Peyer's patch (tissue), 4 donors: ENCODE measurements around the gene ADGRD1. TPM values are rescaled to one million over a fixed set of nuclear protein-coding genes. Genes with fewer than 3 reads are reported as not detected.

Source experiments
- DNase-seq, 3 donors: peaks; one replicate each; pipeline ENCODE4 v3.0.0-alpha.2; 2017 to 2019
- H3K27ac ChIP-seq, 4 donors: fragments of 200-600 bp; sonication (generic); one replicate each; pipeline ENCODE4 v1.5.1; 2016 to 2019
- H3K27me3 ChIP-seq, 2 donors: fragments of 200-600 bp; sonication (generic); one replicate each; pipeline ENCODE4 v1.5.1; 2019
- H3K36me3 ChIP-seq, 3 donors: fragments of 200-600 bp; sonication (generic); one replicate each; pipeline ENCODE4 v1.5.1; 2016 to 2019
- H3K4me1 ChIP-seq, 4 donors: fragments of 200-600 bp; sonication (generic); one replicate each; pipeline ENCODE4 v1.5.1; 2016 to 2019
- H3K4me3 ChIP-seq, 4 donors: fragments of 200-600 bp; sonication (generic); 1 replicate in 3 of 4; 2 replicates in 1 of 4; pipeline ENCODE4 v1.5.1; 2016 to 2019; ENCODE audit warnings: mild to moderate bottlenecking in 1 of 4
- H3K9me3 ChIP-seq, 4 donors: fragments of 200-600 bp; sonication (generic); one replicate each; pipeline ENCODE4 v1.5.1; 2016 to 2019; ENCODE audit warnings: mild to moderate bottlenecking in 1 of 4
- POLR2A ChIP-seq, 2 donors: fragments of 450-650 bp; IDR thresholded peaks; one replicate each; pipeline ENCODE4 v1.5.1; 2017; ENCODE audit warnings: antibody characterized with exemption in 2 of 2, mild to moderate bottlenecking in 2 of 2, moderate library complexity in 2 of 2
- total RNA-seq, 4 donors: library from RNA; depleted of rRNA; stranded (reverse); fragments of >200 nt; gene quantifications; one replicate each; pipeline ENCODE4 v1.1.0, GENCODE V29; 2016
- TF ChIP-seq, protein P1 (sequence below), 6 experiments: fragments of 450-650 bp in 4 of 6; fragments of 200-600 bp in 2 of 6; sonication (generic) in 1 of 6; IDR thresholded peaks; one replicate each; pipeline ENCODE4 v1.5.1; 2017 to 2019; ENCODE audit warnings: antibody characterized with exemption in 6 of 6, mild to moderate bottlenecking in 3 of 6, moderate library complexity in 1 of 6

Gene ADGRD1
- total RNA-seq, 4 donors from 2014 or later = 7.0 to 42.9 (median 27.9) TPM

DNA sequence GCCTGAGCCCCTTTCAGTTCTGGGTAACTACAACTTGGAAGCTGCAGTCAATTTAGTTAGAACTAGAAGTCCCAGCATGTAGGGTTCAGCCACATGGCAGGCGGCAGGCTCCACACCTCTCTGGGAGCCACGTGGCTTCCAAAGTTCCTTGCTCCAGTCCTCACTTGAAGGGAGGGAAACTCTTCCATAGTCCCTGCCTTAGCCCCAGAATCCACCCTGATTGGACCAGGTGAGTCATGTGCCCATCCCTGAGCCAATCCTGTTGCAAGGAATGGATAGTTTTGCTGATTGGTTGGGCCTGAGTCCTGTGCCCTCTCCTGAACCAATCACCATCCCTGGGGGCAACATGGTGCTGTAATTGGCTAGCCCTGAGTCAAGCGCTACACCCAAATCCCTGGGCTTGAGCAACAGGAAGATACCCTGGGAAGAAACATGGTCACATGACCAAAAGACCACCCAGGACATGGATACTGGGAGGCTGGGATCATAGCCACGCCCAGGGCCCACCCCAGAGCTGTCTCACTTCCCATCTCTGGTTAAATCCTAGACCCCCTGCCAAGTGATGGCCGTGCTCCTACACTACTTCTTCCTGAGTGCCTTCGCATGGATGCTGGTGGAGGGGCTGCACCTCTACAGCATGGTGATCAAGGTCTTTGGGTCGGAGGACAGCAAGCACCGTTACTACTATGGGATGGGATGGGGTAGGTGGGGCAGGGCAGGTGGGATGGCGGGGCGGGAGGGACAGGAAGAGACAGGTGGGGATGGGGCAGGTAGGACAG, 154.7 kb downstream of the ADGRD1 start:
- H3K36me3 ChIP-seq = no peaks in the 10 kb centered on the region
- no peak overlapping the region for H3K4me3 ChIP-seq
- no peaks in the 10 kb centered on the region for H3K27me3 ChIP-seq
- TF ChIP-seq, protein P1, sequence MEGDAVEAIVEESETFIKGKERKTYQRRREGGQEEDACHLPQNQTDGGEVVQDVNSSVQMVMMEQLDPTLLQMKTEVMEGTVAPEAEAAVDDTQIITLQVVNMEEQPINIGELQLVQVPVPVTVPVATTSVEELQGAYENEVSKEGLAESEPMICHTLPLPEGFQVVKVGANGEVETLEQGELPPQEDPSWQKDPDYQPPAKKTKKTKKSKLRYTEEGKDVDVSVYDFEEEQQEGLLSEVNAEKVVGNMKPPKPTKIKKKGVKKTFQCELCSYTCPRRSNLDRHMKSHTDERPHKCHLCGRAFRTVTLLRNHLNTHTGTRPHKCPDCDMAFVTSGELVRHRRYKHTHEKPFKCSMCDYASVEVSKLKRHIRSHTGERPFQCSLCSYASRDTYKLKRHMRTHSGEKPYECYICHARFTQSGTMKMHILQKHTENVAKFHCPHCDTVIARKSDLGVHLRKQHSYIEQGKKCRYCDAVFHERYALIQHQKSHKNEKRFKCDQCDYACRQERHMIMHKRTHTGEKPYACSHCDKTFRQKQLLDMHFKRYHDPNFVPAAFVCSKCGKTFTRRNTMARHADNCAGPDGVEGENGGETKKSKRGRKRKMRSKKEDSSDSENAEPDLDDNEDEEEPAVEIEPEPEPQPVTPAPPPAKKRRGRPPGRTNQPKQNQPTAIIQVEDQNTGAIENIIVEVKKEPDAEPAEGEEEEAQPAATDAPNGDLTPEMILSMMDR (IDR thresholded peaks at IDR 0.05) = no peak
- TF ChIP-seq POLR2A (IDR thresholded peaks at IDR 0.05) = no peak
- H3K27ac ChIP-seq = no peak overlapping the region
- peak in 1 of 3 donors; percentile 15 for DNase-seq
- H3K9me3 ChIP-seq = no peaks in the 10 kb centered on the region
- H3K4me1 ChIP-seq = peaks cover 0 to 9% (median 0%) of the 10 kb centered on the region in 4 donors

DNA sequence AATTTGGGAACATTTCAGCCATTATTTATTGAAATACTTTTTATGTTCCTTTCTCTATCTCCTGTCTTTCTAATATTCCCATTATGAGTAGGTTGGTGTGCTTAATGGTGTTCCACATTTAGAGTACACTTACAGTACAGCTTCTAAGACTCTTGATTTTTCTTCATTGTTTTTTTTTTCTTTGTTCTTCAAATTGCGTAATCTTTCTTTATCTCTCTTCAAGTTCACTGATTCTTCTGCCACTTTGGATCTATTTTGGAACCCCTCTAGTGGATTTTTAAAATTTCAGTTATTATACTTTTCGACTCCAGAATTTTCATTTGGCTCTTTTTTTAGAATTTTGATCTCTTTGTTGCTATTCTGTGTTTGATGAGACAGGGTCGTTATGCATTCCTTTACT, 157.7 kb downstream of the ADGRD1 start:
- DNase-seq = no peak
- H3K27ac ChIP-seq = no peak overlapping the region
- no peak for TF ChIP-seq POLR2A (IDR thresholded peaks at IDR 0.05)
- TF ChIP-seq, protein P1 (IDR thresholded peaks at IDR 0.05) = no peak
- no peak overlapping the region for H3K4me3 ChIP-seq
- H3K9me3 ChIP-seq = no peaks in the 10 kb centered on the region
- no peaks in the 10 kb centered on the region for H3K36me3 ChIP-seq
- H3K27me3 ChIP-seq = no peaks in the 10 kb centered on the region
- no peaks in the 10 kb centered on the region for H3K4me1 ChIP-seq

DNA sequence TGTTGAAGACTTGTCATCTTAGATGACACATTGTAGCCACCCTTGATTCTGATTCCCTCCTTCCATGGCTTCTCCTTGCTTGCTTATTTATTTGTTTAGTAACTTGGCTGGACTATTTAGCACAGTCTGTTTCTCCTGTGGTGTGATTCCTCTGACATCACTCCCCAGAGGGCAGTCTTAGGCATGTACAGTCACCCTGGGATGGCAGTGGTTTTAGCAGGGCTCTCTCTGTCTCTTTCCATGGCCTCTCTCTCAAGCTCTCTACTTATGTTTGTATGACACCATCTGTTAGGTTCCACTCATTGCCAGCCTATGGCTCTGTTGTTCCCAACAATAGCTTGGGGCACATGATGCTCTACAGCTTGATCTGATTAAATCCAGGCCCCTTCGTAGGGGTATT, 158.3 kb downstream of the ADGRD1 start:
- DNase-seq = no peak
- H3K36me3 ChIP-seq = no peaks in the 10 kb centered on the region
- TF ChIP-seq, protein P1 (IDR thresholded peaks at IDR 0.05) = no peak
- no peak for TF ChIP-seq POLR2A (IDR thresholded peaks at IDR 0.05)
- no peaks in the 10 kb centered on the region for H3K27me3 ChIP-seq
- no peak overlapping the region for H3K4me3 ChIP-seq
- H3K4me1 ChIP-seq = no peaks in the 10 kb centered on the region
- no peaks in the 10 kb centered on the region for H3K9me3 ChIP-seq
- no peak overlapping the region for H3K27ac ChIP-seq

DNA sequence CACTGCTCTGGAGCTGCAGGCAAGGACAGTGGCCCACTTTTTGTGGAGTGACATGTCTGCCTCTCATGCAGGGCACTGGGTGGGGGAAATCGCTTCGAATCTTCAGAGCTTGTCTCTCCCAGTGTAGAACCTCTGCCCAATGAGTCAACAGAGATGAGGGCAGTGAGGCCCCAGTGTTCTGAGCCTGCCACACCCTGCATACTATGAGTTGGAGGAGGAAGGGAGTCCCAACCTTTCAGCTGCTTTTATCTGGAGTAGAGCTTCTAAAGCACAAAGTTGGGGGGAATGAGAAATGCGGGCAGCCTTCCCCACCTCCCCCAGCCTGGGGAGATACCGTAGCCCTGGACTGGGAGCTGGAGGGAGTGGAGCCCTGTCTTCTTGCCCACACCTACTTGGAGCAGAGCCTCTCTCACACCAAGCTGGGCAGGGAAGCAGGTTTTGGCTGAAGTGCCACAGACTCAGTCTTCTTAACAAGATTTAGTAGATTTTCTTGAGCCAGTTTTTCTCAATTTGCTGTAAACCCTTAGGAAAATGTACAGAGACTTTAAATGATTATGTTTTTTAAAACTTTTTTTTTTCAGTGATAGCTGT, 159.1 kb downstream of the ADGRD1 start:
- Histone ChIP-seq H3K27me3 (no peaks in the 10 kb centered on the region), H3K36me3 (no peaks in the 10 kb centered on the region), H3K4me3 (no peak overlapping the region), H3K4me1 (no peaks in the 10 kb centered on the region), H3K27ac (no peak overlapping the region), H3K9me3 (no peaks in the 10 kb centered on the region)
- no peak for DNase-seq
- TF ChIP-seq, protein P1 (IDR thresholded peaks at IDR 0.05) = no peak
- TF ChIP-seq POLR2A (IDR thresholded peaks at IDR 0.05) = no peak

DNA sequence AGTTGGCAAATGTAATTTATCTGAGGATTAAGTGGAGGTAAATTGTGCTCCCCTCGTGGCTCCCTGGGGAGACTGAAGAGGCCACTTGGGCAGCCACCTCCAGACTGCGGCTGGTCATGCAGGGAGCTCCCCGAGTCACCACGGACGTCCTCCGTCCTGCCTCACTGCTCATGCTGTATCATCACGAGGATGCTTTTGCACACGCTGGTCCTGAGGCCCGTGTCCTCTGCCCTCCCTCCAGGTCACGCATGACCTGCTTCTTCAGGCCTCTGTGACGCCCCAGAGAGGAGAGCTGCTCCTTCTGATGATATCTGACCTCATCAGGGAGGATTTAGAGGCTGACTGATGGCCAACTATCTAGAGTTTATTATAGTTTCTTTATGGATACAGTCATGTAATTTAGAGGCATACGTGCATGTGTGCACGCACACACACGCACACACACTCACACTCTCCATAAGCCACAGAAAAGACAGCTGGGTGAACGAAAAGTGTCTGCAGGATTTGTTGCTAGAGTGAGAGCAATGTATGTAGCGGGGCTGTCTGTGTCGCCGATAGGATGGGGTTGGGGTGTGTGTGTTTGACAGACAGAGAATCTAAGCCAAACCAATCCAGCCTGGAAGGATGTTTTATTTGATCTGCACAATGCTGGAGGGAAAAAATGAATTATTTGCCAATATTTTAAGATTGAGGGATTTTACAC, 160.0 kb downstream of the ADGRD1 start:
- no peaks in the 10 kb centered on the region for H3K36me3 ChIP-seq
- DNase-seq = no peak
- no peak overlapping the region for H3K4me3 ChIP-seq
- H3K27me3 ChIP-seq = no peaks in the 10 kb centered on the region
- H3K4me1 ChIP-seq = no peaks in the 10 kb centered on the region
- no peaks in the 10 kb centered on the region for H3K9me3 ChIP-seq
- TF ChIP-seq, protein P1 (IDR thresholded peaks at IDR 0.05) = no peak
- TF ChIP-seq POLR2A (IDR thresholded peaks at IDR 0.05) = no peak
- H3K27ac ChIP-seq = no peak overlapping the region
